GM04504 (cell line): ENCODE measurements around the gene PODNL1.
A peak's percentile ranks its signal among the peaks of the same experiment; 100 is the strongest.

Experiments used
- DNase-seq: peaks from one replicate; pipeline ENCODE4 v3.0.0-alpha.2; 2012; ENCODE audit warnings: low read depth

PODNL1 gene, protein sequence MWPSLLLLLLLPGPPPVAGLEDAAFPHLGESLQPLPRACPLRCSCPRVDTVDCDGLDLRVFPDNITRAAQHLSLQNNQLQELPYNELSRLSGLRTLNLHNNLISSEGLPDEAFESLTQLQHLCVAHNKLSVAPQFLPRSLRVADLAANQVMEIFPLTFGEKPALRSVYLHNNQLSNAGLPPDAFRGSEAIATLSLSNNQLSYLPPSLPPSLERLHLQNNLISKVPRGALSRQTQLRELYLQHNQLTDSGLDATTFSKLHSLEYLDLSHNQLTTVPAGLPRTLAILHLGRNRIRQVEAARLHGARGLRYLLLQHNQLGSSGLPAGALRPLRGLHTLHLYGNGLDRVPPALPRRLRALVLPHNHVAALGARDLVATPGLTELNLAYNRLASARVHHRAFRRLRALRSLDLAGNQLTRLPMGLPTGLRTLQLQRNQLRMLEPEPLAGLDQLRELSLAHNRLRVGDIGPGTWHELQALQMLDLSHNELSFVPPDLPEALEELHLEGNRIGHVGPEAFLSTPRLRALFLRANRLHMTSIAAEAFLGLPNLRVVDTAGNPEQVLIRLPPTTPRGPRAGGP

DNA sequence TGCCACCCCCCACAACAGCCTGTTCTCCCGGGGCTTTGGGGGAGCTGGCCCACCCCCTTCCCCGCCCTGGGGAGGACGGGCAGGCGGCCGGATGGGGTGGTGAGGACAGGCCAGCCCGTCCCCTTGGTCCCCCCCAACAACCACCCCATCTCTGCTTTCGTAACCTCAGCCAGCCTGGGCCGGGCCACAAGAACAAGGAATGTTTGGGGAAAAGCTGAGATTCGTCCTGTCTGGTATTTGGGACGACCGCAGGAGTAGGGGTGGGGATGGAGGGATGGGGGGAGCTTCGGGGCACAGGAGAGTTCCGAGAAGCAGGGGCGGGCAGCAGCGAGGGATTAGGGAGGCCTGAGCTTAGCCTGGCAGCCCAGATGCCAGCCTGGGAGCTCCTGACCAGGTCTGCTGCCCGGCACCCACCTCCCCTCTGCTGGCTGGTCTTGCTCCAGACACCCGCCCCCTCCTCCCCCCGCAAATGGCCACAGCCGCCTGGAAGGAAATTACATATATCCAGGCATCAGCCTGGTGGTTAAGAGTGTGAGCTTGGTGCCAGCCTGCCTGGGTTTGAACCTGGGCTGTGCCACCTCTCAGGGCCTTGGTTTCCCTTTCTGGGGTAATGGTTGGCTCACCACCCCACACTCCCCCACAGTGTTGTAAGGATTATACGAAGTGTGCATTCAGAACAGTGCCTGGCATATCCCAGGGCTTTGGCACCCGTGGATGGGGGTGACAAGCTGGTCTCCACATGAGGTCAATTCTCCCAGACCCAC is at the start of gene PODNL1:
Gene PODNL1, minus strand, starts transcription at position 117 of the 764 bp plus-strand sequence. CDS start 236 bp downstream, outside the sequence.
- DNase-seq = peak; percentile 68

DNA sequence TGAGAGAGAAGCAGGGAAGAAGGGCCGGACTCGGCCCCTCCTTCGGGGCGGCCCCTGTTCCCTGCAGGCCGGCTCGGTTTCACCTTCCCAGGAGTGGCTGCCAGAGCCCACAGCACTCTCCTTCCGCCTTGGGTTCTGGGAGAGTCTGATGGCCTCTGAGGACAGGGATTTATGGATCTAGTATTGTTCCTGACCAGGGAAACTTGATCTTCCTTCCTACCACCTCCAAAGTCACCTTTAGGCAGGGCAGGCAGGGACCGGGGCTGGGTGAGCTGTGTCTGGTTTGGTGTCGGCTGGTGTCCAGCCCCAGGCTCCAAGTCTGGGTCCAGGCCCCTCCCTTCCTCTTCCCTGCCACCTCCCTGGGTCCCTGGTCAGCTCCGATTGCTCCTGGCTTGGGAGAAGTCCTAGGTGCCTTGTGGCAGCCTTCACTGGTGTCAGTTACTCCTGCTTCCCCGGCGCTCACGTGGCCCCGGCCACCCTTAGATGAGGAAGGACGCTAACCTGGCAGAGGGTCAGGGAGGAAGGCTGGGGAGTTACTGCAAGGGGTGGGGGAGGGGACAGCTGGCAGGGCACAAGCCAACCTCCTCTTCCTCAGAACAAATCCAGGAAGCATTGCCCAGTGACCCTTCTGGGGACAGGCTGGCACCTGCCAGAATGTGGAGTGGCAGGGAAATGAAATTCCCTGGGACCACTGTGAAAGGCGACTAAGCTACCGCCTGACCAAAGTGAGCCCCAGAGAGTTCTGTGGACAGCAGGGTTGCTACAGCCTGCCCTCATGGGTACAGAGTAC is 49.1 kb upstream of the PODNL1 start:
- no peak for DNase-seq

DNA sequence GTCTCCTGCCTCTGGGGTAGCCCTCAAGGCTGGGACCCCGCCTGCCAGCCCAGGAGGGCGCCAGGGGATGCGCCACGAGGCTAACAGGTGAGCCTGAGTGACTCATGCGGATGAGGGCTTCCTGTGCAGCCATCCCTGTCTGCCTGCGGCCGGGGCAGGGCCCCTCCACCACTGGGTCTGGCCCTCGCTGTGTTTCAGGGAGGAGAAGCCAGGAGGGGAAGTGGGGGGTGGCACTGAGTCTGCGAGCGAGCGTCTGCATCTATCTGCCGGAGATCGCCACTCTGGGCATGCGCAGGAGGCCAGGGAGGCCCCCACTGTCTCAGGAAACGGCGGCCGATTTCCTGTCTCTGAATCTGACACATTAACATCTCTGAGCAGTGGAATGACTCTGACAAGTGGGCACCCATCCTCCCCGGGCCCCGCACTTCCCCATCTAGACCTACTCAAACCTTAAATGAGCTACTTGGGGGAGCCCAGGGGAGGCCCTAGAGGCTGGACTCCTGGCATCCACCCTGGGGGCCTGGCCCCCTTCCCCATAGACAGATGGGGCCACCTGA is 48.2 kb upstream of the PODNL1 start:
- no peak for DNase-seq

DNA sequence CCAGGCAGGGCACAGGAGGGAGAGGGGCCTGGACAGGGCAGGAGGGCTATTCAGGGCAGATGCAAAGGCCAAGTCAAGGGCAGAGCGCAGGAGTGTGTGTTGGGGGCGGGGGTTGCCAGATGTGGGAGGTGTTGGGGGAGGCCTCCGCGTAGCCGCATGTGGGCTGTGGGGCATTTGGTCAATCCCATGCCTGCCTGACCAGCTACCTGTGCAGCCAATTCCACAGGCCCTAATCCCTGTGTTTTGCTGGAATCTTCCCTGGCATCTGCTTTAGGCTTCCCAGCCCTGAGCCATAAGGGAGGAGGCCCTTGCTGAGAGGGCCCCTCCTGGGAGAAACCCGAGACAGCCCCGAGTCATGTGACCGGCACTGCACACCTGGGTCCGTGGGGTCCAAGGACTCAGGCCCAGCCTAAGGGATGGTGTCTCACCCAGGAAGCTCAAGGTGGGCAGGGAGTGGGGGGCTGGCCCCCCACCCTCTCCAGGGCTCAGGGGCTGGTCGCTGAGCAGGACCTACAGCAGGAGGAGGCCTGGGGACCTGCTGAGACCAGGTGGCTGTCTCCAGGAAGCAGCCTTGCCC is 47.6 kb upstream of the PODNL1 start:
- no peak for DNase-seq

DNA sequence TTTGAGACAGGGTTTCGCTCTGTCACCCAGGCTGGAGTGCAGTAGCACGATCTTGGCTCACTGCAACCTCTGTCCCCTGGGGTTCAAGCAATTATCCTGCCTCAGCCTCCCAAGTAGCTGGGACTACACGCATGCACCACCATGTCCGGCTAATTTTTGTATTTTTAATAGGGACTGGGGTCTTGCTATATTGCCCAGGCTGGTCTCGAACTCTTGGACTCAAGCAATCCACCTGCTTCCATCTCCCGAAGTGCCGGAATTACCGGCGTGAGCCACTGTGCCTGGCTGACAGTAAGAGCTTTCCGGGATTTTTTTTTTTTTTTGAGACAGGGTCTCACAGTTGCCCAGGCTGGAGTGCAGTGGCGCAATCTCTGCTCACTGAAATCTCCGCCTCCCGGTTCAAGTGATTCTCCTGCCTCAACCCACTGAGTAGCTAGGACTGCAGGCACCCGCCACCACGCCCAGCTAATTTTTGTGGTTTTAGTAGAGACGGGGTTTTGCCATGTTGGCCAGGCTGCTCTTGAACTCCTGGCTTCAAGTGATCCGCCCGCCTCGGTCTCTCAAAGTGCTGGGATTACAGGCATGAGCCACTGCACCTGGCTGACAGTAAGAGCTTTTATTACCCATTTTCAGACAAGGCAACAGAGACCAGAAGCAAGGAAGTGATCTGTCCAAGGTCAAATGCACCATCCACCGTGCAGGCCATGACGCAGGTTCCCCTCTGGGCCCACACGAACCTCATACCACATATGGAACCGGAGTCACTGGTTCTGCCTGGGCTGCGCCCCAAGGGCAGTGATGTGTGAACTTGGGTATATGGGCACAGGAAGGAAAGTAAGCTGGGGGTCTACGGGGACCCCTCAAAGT is 46.9 kb upstream of the PODNL1 start:
- DNase-seq = no peak

DNA sequence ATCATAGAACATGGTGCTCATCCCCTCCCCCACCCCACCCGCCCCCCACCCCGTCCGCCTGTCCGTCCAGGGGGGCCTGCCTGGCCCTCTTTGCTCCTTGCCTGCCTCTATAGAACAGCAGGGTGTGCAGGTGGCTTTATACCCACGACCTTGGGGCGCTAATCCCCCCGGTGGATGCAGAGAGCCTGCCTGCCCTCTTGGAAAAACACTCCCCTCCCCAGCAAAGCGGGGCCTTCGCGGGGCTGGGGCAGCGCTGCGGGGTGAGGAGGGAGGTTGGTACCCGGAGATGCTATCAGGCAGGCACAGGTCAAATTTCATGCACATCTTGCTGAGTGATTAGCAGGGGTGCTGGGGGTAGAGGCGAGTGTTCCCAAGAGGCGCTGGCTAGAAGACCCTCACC is 46.0 kb upstream of the PODNL1 start:
- DNase-seq = no peak

DNA sequence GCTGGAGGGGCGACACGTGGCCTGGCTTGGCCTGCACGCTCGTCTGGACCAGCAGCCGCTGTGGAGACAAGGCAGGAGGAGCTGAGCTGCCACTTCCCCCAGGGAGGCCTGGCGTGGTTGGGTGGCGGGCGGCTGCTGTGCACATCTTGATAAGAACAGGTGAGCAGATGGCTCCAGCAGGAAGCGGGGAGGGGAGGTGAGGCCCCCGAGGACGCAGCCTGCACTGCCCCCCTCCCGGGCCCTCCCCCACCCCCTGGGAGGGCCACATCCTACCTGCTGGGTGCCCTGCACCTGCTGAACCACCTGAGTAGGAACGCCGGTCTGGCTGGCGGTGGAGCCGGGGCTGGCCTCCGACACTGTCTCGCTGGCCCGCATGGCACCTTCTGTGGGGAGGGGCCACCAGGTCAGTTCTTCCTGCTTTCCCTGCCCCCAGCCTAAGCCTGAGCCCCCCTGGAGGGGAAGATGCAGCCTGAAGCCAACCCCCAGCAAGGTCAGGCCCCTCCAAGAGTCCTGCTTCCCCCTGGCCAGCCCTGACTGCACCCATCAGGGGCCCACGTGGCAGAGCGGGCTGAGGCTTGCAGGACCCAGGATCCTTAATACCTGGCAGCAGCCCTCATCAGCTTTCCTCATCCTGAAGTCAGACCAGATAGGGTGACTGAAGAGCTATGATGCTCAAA is 45.1 kb upstream of the PODNL1 start:
- no peak for DNase-seq

DNA sequence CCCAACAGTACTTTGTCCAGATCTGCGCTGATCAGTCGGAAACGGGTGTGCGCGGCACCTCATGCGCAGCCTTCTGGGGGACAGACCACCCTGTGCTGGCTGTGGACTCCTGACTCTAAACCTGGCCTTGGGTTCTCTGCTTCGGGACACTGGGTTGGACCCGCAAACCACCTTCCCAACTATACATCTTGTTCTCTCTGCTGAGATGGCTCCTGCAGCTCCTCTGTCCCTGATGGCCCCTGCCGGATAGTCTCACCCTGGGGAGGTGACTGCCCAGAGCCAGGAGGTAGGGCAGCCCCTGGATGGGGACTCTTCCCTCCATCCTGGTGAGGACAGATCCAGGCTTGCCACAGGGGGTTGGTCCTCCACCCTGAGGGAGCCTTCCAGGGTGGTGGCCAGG is 44.6 kb upstream of the PODNL1 start:
- DNase-seq = no peak

DNA sequence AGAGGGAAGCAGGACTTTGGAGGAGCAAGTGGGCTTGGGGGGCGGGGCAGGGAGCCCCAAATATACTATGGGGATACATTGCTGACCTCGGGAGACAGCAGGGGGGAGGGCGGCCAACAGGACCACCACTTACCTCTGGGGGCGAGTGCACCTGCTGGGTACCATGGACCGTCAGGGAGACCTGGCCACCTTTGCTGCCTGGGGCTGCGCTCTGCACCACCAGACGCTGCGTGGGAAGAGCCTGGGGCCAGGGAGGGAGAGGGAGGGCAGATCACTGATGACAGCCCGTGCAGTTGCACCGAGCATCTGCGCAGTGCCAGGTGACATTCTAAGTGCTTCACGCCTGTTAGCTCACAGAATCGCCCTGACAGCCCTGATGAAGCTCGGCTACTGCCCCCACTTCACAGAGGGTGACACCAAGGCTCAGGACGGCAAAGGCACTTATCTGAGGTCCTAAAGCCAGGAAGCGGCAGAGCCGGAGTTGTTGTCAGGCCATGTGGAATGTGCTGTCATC is 43.8 kb upstream of the PODNL1 start:
- no peak for DNase-seq

DNA sequence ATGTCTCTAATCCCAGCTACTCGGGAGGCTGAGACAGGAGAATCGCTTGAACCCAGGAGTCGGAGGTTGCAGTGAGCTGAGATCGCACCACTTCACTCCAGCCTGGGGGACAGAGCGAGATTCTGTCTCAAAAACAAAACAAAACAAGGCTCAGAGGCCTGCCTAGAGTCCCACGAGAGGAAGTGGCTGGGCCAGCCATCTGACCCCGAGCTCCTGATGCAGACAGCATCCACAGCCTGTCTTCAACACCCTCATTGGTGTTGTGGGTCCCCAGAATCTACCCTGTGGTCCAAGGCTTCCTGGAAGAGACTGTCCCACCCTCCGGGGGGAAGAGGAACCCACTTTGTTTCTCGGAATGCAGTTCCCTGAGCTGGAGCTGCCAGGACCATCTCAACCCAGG is 43.2 kb upstream of the PODNL1 start:
- no peak for DNase-seq

DNA sequence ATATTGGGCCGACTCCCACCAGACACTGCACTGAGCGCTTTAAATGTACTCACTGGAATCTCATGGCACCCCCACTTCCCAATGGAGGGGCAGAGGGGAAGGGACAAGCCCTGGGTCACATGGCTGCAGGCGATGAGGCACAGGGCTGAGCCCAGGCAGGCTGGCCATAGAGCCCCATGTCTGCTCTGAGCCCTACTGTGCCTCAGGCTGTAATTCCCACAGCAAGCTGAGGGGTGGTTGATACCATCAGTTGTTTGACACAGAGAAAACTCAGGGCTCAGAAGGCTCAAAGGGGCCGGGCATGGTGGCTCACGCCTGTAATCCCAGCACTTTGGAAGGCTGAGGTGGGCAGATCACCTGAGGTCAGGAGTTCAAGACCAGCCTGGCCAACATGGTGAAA is 42.8 kb upstream of the PODNL1 start:
- DNase-seq = no peak

DNA sequence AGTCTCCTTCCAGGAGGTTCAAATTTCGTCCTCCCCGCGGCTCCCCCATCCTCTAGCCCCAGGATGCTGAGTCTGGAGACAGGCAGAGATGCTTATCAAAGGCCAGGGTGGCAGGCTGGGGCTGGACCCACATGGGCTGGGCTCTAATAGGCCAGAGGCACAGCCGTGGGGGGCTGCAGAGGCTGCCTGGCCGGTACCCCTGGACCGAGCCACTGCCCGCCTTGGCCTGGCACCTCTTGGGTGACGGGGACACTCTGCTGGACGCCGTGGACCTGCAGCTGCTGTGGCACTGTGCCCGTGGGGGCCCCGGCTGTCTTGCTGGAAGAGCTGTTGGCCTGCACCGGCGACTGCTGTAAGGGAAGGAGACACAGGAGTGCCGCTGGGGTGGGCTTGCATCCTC is 42.1 kb upstream of the PODNL1 start:
- no peak for DNase-seq

DNA sequence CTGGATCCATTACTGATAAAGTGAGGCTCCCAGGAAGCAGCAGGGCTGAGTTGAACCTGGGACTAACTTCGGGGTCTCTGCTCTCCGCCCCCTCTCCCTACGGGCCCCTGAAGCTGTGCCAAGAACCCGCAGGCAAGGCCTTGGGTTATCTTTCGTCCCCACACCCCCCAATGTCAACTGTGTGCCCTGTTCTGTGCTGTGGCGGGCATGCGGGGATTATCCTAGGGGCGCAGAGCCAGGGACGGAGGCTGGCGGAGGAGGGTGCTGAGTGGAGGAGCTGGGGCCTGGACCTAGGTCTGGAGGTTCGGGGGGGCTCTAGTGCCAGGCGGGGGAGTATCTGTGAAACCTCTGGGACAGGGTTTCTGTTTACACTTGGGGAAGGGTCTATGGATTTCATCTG is 41.5 kb upstream of the PODNL1 start:
- DNase-seq = no peak

DNA sequence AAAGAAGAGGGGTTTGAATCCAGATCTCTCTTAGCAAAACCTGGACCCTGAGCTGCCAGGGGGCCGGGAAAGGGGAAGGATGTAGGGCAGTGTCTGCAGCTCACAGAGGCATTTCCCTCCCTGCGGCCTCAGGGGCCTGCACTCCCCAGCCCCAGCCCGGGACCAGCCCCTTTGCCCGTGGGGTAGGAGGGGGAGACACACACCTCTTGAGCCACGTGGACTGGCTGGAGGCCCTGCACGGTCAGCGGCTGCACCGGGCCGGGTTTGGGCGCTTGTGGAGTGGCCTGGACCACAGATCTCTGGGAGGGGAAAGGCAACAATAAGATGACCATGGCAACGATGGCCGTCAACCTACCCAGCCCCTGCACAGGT is 41.0 kb upstream of the PODNL1 start:
- DNase-seq = no peak

DNA sequence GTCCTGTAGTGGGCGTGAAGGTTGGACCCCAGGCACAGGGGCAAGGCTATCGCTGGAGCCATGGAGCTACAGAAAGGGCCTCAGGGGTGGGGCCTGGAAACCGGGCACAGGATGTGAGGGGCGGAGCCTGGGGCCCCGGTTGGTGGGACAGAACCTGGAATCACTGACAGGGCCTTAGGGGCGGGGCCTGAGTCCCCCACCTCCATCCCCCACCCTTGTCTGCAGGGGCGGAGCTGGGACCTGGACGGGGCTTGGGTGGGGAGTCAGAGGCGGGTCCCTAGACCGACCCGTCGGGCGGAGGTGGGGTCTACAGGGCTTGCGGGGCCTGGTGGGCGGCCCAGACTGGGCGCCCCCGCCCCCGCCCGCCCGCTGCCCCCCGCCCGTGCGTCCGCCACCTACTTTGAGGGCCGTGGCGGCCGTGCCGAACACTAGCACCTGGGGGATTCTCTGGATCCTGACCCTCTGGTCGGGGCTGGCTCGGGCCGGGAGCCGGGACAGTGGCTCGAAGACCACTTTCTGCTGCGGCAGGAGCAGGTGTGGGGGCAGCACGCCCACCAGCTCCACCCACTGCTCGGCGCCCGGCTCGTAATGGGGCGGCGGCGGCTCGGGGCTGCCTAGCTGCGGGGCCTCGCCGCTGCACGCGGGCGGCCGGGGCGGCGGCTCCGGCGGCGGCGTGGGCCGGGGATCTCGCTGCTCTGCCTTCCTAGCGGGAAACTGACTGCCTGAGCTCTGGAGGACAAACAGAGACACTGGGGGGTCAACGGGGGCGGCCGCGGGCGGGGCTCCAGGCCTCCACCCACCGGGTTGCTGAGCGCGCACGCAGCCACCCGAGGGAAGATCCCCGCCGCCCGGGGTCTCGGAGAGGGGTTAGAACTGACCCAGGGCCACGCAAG is 40.4 kb upstream of the PODNL1 start:
- no peak for DNase-seq

DNA sequence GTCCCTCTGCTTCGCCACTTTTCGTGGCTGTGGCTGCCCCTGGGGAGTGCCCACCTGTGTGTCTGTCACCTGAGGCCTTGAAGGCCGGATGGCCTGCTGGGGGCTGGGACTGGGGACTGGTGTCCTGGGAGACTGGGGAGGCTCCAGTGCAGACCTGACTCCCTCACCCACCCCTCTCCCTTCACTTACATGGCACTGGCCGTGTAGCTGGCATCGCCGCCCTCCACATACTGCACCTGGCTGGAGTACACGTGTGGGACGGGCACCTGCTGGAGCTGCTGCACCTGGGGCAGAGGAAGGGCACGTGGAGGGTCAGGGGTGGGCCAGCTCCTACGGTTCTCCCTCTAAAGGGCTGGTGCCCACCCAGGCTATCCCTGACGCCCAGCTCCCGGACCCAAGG is 39.6 kb upstream of the PODNL1 start:
- DNase-seq = no peak

DNA sequence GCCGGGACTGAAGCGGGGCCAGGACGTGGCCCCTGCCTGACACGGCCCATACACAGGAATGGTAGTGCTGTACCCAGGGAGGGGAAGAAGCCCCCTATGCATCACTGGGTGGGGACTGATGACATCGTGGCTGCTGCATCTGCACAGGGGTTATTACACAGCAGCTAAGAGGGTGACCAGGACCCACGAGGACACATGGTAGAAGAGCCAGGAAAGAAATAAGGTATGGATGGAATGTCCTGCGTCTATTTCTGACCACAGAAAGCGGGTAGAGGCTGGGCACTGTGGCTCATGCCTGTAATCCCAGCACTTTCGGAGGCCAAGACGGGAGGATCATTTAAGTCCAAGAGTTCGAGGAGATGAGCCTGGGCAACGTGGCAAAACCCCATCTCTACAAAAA is 38.2 kb upstream of the PODNL1 start:
- no peak for DNase-seq

DNA sequence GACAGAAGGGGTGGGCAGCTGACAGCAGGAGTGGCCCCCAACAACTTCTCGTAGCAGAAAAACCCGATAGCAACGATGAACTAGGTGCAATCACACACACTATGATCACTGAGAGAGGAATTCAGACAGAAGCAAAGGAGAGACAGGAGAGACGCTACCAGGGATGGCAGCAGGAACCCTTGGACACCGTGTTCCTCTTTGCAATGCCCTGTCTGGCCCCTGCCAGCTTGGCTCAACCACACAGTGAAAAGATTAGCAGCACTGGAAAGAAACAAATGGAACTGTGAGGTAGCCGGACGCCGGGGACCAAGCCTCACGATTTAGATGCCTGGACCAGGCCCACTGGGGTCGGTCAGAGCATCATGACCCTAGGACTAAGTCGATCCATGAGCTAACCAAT is 37.7 kb upstream of the PODNL1 start:
- DNase-seq = no peak

DNA sequence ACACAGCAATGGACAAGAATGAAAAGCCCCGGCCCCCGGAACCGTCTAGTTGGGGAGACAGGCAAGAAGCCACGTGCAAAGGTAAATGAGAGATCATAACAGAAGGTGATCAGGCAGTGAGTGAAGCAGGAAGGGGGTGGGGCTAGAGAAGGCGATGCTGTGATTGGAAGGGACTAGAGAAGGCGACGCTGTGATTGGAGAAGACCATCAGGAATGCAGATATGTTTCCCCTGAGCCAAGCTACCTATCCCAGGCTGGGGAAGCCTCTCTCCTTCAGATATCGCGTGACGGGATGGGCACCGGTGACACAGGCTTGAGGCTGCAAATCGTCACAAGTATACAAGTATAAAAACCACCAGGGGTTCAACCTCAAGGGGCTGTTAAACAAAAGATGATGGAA is 35.9 kb upstream of the PODNL1 start:
- no peak for DNase-seq
